Hematopoietic multipotent progenitor cell treated with erythropoietin and hydrocortisone succinate and interleukin-3 and kit ligand, for 17 days (in vitro differentiated cells): Measurements from ENCODE around the gene SETD2.
"Not testable (repeated sequence)": the region's sequence is repeated elsewhere in the genome, so short reads cannot be mapped to it uniquely, and the experiment has no call there.

Experiments
- DNase-seq: peaks from one replicate; pipeline ENCODE4 v3.0.0-alpha.2; 2015; ENCODE audit warnings: low spot score

Gene SETD2

GRCh38 chr3:47149339-47149933 lies 14.5 kb downstream of the SETD2 start:
- DNase-seq, result no peak

DNA sequence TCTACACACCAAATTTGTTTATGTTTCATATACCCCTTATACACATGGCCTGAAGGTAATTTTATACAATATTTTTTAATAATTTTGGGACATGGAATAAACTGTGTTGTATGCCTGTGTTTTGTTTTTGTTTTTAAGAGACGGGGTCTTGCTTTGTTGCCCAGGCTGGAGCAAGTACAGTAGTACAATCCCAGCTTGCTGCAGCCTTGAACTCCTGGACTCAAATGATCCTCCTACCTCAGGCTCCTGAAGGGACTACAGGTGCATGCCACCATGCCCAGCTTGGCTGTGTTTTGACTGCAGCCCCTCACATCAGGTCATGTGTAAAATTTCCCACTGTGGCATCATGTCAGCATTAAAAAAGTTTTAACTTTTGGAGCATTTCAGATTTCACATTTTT lies 18.6 kb downstream of the SETD2 start:
- DNase-seq, result no peak

DNA sequence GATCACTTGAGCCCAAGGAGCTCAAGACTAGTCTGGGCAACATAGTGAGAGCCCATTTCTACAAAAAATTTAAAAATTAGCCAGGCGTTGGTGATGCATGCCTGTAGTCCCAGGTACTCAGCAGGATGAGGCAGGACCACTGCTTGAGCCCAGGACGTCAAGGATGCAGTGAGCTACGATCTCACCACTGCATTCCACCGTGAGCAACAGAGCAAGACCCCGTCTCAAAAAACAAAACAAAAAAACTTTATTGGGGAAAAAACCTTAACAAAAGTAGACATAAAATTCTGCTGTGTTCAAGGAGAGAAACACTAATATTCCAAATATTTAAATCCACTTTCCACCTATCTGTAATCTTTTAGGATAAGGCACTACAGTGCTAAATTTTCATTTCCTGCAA lies 20.8 kb downstream of the SETD2 start:
- DNase-seq, result no peak

DNA sequence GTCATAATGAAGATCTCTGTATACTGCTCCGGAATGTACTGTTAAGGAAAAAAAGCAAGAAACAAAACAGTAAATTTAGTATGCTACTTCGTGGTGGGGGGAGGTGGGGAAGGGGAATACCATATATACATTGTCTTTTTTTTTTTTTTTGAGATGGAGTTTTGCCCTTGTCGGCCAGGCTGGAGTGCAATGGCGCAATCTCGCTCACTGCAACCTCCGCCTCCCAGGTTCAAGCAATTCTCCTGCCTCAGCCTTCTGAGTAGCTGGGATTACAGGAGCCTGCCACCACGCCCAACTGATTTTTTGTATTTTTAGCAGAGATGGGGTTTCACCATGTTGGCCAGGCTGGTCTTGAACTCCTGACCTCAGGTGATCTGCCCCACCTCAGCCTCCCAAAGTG lies 21.4 kb downstream of the SETD2 start:
- not testable (repeated sequence) for DNase-seq

GRCh38 chr3:47140973-47141461 lies 22.9 kb downstream of the SETD2 start:
- DNase-seq, result peak; percentile 36

DNA sequence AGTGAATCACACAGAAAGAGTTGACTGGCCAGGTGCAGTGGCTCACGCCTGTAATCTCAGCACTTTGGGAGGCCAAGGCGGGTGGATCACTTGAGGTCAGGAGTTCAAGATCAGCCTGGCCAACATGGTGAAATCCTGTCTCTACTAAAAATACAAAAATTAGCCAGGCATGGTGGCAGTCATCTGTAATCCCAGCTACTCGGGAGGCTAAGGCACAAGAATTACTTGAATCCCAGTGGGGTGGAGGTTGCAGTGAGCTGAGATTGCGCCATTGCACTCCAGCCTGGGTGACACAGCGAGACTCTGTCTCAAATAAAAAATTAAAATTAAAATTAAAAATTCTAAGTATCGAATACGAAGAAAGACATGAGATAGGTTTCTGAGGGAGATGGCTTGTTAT lies 23.4 kb downstream of the SETD2 start:
- DNase-seq, result not testable (repeated sequence)

DNA sequence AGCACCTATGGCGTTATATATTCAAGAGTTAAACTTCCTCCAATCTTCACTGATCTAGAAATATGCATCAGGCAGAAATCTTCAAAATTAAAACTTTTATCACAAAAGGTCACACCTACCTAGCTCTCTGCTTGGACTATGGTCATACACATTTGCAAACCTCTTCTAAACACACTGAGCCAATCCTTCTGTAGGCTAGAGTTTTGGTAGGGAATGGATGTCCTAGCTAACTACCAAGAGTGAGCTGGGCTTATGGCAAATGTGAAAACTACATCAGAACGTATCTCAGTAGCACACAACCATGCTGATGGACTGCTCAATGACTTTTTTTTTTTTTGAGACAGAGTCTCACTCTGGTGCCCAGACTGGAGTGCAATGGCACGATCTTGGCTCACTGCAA lies 29.6 kb downstream of the SETD2 start:
- no peak for DNase-seq

- no peak for DNase-seq
These were observed 30.3 kb downstream of the SETD2 start for GRCh38 chr3:47133641-47134040.

GRCh38 chr3:47130557-47130956 lies 33.4 kb downstream of the SETD2 start:
- DNase-seq, result no peak

DNA sequence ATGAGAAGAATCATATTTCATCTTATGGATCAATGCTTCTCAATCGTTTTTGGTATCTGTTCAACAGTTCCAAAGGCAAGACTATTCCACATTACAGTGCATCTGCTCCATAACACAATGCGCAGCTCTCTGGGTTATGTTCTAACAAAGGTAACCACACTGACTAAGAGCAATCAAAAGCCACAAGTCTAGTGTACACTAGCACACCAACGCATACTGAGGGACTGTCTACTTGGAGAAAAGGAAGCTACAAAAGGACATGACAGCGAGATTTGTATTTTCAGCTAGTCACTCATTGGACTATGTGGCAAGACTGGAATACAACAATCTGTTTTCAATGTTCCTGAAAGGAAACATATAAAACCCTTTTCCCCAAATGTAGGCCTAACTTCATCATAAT lies 35.8 kb downstream of the SETD2 start:
- DNase-seq, result no peak

GRCh38 chr3:47123857-47124256 lies 40.1 kb downstream of the SETD2 start:
- DNase-seq, result no peak

DNA sequence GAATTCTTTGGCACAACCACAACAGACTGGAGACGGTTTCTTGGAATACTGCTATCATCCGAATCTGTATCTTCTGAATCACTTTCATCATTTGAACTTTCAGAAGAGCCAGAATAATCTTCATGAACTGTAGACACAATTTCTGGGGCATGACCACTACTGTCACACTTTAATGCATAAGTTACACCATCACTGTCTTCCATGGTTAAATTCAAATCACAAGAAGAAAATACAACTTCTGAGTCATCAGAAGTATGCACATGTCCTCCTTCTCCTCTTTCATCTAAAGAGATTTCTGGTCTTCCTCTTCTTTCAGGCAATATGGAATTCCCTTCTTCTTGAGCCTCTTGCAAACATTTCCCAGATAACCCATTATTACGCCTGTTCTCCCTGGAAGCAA lies 42.5 kb downstream of the SETD2 start:
- no peak for DNase-seq

- no peak for DNase-seq
These were observed 43.8 kb downstream of the SETD2 start for GRCh38 chr3:47120138-47120537.

DNA sequence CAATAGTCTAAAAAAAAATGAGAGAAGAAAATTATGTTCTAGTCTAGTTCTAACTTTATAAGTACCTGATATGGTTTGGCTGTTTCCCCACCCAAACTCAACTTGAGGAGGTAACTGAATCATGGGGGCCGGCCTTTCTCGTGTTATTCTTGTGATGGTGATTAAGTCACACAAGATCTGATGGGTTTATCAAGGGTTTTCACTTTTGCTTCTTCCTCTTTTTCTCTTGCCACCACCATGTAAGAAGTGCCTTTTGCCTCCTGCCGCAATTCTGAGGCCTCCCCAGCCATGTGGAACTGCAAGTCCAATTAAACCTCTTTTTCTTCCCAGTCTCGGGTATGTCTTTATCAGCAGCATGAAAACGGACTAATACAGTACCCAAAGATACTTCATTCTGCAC lies 44.5 kb downstream of the SETD2 start:
- not testable (repeated sequence) for DNase-seq

GRCh38 chr3:47117807-47118364 lies 46.0 kb downstream of the SETD2 start:
- DNase-seq, result no peak

DNA sequence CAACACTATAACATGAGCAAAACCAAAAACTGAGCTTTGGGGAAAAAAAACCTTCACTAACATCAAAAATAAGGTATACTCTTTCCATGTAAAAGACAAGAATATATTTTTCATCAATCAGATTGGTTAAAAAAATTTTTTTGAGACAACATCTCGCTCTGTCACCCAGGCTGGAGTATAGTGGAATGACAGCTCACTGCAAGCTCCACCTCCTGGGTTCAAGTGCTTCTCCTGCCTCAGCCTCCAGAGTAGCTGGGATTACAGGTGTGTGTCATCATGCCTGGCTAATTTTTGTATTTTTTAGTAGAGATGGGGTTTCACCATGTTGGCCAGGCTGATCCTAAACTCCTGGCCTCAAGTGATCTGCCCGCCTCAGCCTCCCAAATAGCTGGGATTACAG lies 48.4 kb downstream of the SETD2 start:
- DNase-seq, result not testable (repeated sequence)

DNA sequence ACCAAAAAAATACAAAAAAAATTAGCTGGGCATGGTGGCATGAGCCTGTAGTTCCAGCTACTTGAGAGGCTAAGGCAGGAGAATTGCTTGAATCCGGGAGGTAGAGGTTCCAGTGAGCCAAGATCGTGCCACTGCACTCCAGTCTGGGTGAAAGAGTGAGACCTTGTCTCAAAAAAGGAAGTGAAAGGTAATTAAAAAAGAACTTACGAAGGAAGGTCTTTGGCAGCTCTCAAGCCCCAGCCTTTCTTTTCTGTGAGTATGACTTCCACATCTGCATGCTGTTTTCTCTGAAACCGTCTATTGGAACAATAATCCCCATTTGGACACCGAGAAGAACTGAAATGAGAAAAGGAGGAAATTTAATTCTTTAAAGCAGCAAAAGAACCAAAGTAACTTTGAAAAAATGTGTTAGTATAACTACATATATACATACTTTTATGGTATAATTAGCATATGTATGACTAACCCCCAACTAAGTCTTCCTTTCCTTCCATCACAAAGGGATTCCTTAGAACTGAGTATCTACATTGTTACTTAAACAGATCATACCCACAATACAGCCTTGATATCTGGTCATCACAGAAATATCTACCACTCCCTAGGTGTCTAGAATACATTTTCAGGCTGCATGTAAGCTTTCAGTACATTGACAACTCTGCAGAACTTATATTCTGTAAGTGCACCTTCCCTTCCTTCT lies 50.1 kb downstream of the SETD2 start:
- DNase-seq, result no peak

DNA sequence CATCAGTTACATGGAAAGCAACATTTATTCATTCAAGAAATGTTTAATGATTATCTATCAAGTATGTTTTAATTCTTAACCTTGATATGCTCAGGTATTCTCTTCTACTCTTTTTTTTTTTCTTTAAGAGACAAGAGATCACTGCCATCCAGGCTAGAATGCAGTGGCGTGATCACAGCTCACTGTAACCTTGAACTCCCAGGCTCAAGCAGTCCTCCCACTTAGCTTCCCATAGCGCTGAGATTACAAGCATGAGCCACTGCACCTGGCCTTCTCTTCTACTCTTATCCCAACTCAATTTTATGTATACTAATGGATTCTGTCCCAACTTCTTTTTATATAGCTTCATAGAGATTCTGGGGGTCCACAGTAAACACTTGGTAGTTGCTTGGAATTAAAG lies 50.9 kb downstream of the SETD2 start:
- DNase-seq, result no peak

DNA sequence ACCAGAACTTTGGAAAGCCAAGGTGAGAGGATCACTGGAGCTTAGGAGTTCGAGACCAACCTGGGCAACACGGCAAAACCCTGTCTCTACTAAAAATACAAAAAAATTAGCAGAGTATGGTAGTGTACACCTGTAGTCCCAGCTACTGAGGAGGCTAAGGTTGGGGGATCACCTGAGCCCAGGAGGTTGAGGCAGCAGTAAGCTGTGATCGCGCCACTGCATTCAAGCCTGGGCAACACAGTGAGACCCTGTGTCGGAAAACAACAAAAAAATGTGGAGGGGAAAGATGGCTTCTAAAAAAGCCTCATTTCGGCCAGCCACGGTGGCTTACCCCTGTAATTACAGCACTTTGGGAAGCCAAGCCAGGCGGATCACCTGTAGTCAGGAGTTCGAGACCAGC lies 54.5 kb downstream of the SETD2 start:
- no peak for DNase-seq

DNA sequence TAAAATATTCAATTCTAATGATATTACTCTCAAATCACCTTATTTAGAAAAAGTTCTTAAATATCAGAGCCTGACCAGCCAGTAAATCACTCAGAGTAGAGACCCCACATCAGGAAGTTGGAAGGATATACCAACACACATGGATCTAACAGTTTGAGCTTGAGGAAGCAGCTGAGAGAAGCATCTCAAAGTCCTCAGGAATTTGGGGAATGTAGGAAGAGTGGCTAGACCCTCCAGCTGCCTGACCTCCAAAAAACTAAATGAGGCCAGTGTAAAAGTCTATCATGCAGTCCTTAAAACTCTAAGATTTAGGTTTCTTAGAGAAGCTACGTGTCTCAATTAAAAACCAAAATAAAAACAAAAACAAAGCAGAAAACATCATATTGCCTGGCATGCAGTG lies 55.4 kb downstream of the SETD2 start:
- no peak for DNase-seq

DNA sequence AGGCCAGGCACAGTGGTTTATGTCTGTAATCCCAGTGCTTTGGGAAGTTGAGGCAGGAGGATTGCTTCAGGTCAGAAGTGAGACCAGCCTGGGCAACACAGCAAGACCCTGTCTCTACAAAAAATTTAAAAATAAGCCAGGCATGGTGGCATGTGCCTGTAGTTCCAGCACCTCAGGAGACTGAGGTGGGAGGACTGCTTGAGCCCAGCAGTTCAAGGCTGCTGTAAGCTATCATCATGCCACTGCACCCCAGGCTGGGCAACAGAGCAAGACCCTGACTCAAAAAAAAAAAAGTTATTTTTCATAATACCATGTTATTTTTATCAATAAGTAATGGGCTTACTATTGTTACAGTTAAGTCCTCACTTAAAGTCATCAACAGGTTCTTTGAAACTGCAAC lies 59.7 kb downstream of the SETD2 start:
- no peak for DNase-seq

GRCh38 chr3:47103619-47104018 lies 60.3 kb downstream of the SETD2 start:
- no peak for DNase-seq

DNA sequence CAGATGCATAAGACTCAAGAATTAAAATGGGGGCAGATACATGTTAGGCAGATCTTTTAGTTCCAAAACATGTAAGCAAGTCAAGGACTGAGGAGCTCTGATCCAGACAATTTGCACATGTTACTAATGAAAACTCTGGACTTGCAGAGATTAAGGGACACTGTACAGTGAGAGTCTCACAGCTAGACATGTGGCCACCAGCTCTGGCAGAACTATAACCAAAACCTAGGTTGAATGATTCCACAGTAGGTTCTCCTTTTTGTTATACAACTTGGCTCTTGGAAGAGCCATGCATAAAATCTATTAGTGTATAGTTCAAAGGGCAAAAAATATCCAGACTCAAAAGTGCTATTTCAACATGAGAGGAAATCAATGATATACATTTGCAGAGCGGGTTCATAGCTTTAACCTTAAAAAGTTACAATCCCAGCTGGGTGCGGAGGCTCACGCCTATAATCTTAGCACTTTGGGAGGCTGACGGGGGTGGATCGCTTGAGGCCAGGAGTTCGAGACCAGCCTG lies 61.8 kb downstream of the SETD2 start:
- DNase-seq, result no peak
